SU-DHL-6 (cell line): ENCODE results near the gene CNKSR3.

ENCODE experiments used
- H2AFZ ChIP-seq: fragments of 200-600 bp; sonication (generic); 2 replicates; pipeline ENCODE4 v1.6.1; 2014; ENCODE audit warnings: low read depth, mild to moderate bottlenecking, moderate library complexity, mixed read lengths, antibody characterized with exemption, low read length; ENCODE audit not compliant: severe bottlenecking
- H3F3A ChIP-seq: fragments of 200-600 bp; shearing (Covaris generic); 2 replicates; pipeline ENCODE4 v1.6.0; 2016; ENCODE audit warnings: antibody characterized with exemption, mild to moderate bottlenecking; ENCODE audit not compliant: insufficient read depth
- H3K27ac ChIP-seq: fragments of 200-600 bp; sonication (generic); 2 replicates; pipeline ENCODE4 v1.5.1; 2016; ENCODE audit warnings: low read depth, mild to moderate bottlenecking, low read length, moderate library complexity, mixed read lengths
- H3K27me3 ChIP-seq: fragments of 200-600 bp; sonication (generic), shearing (Covaris generic); 2 replicates; pipeline ENCODE4 v1.6.0; 2014; ENCODE audit warnings: mild to moderate bottlenecking, low read length
- H3K36me3 ChIP-seq: fragments of 200-600 bp; sonication (generic); 2 replicates; pipeline ENCODE4 v1.6.1; 2014; ENCODE audit warnings: mild to moderate bottlenecking, low read length, mixed read lengths
- H3K4me2 ChIP-seq: fragments of 300-600, 200-600 bp; shearing (Covaris generic), sonication (generic); 2 replicates; pipeline ENCODE4 v1.6.0; 2014; ENCODE audit warnings: low read length, low read depth, mild to moderate bottlenecking; ENCODE audit not compliant: poor library complexity, severe bottlenecking
- H3K4me3 ChIP-seq: fragments of 200-600 bp; sonication (generic); 2 replicates; pipeline ENCODE4 v1.5.1; 2014; ENCODE audit warnings: antibody characterized with exemption, low read length, mild to moderate bottlenecking, mixed read lengths; ENCODE audit not compliant: insufficient read depth, poor library complexity, severe bottlenecking
- H3K79me2 ChIP-seq: fragments of 200-600 bp; sonication (generic); 2 replicates; pipeline ENCODE4 v1.6.1; 2014; ENCODE audit warnings: mild to moderate bottlenecking, low read length, moderate library complexity; ENCODE audit not compliant: insufficient read depth
- H3K9ac ChIP-seq: fragments of 200-600 bp; sonication (generic); 2 replicates; pipeline ENCODE4 v1.7.0; 2014; ENCODE audit warnings: mild to moderate bottlenecking, low read length
- H3K9me2 ChIP-seq: fragments of 200-600 bp; sonication (generic); replicated peaks from 2 replicates; pipeline ENCODE4 v1.6.1; 2014; ENCODE audit warnings: low read length; ENCODE audit not compliant: insufficient read depth
- H3K9me3 ChIP-seq: fragments of 200-600 bp; sonication (generic); 2 replicates; pipeline ENCODE4 v1.6.1; 2014; ENCODE audit warnings: low read length, mixed read lengths; ENCODE audit not compliant: insufficient read depth
- H4K20me1 ChIP-seq: fragments of 200-600 bp; sonication (generic); 2 replicates; pipeline ENCODE4 v1.6.1; 2014; ENCODE audit warnings: low read depth, mild to moderate bottlenecking, antibody characterized with exemption, low read length, moderate library complexity, mixed read lengths
- EZH2phosphoT487 ChIP-seq: fragments of 200-600 bp; sonication (generic), shearing (Covaris generic); conservative IDR thresholded peaks from 2 replicates; pipeline ENCODE4 v1.6.1; 2018; ENCODE audit warnings: mild to moderate bottlenecking, antibody characterized with exemption, low read length, moderate library complexity, mixed read lengths
- TF ChIP-seq, protein P1 (sequence below): fragments of 200-600 bp; sonication (generic); IDR thresholded peaks from one replicate; pipeline ENCODE4 v1.5.1; 2017; ENCODE audit warnings: antibody characterized with exemption, mild to moderate bottlenecking, low read length, moderate library complexity; ENCODE audit not compliant: insufficient read depth, poor library complexity, severe bottlenecking

The CNKSR3 gene

DNA sequence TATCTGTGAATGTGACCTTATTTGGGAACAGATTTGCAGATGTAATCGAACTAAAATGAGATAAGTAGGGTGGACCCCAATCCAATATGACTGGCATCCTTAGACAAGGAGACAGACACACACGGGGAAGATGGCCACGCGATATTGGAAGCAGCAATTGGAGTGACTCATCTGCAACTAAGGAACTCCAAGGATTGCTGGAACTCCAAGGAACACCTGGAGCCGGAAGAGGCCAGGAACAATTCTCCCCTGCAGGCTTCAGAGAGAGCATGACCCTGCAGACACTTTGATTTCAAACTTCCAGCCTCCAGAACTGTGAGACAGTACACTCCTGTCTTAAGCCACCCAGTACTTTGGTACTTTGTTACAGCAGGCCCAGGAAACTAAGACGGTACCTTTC lies 19.5 kb upstream of the CNKSR3 start:
- TF ChIP-seq, protein P1, sequence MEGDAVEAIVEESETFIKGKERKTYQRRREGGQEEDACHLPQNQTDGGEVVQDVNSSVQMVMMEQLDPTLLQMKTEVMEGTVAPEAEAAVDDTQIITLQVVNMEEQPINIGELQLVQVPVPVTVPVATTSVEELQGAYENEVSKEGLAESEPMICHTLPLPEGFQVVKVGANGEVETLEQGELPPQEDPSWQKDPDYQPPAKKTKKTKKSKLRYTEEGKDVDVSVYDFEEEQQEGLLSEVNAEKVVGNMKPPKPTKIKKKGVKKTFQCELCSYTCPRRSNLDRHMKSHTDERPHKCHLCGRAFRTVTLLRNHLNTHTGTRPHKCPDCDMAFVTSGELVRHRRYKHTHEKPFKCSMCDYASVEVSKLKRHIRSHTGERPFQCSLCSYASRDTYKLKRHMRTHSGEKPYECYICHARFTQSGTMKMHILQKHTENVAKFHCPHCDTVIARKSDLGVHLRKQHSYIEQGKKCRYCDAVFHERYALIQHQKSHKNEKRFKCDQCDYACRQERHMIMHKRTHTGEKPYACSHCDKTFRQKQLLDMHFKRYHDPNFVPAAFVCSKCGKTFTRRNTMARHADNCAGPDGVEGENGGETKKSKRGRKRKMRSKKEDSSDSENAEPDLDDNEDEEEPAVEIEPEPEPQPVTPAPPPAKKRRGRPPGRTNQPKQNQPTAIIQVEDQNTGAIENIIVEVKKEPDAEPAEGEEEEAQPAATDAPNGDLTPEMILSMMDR, result no peak
- no peak for TF ChIP-seq EZH2phosphoT487
- Histone ChIP-seq H3K27ac (no peak overlapping the region), H3K9ac (no peak overlapping the region), H3K27me3 (no peaks in the 10 kb centered on the region), H3K9me2 (no peaks in the 10 kb centered on the region), H3K79me2 (no peaks in the 10 kb centered on the region), H3K9me3 (no peaks in the 10 kb centered on the region), H4K20me1 (no peaks in the 10 kb centered on the region), H2AFZ (no peak overlapping the region), H3F3A (no peaks in the 10 kb centered on the region), H3K4me3 (no peak overlapping the region), H3K4me2 (no peak overlapping the region), H3K36me3 (no peaks in the 10 kb centered on the region)

DNA sequence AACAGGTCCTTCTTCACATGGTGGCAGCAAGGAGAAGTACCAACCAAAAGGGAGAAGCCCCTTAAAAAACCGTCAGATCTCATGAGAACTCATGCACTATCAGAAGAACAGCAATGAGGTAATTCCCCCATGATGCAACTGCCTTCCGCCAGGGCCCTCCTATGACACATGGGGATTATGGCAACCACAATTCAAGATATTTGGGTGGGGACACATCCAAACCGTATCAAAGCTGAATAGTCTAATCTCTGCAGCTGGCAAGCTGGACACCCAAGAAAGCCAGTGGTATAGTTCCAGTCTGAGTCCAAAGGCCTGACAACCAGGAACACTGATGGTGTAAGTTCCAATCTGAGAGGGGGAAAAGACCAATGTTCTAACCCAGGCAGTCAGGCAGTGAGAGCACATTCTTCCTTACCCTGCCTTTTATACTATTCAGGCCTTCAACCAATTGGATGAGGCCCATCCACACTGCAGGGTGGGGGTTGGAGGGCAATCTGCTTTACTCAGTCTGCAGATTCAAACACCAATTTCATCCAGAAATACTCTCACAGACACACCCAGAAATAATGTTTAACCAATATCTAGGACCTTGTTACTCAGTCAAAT lies 17.9 kb upstream of the CNKSR3 start:
- no peak overlapping the region for H3K27ac ChIP-seq
- TF ChIP-seq, protein P1, result no peak
- no peak for TF ChIP-seq EZH2phosphoT487
- H4K20me1 ChIP-seq, result no peaks in the 10 kb centered on the region
- H3K36me3 ChIP-seq, result no peaks in the 10 kb centered on the region
- H3K27me3 ChIP-seq, result no peaks in the 10 kb centered on the region
- H3K9me3 ChIP-seq, result no peaks in the 10 kb centered on the region
- no peak overlapping the region for H3K4me2 ChIP-seq
- no peak overlapping the region for H3K4me3 ChIP-seq
- H2AFZ ChIP-seq, result no peak overlapping the region
- H3K79me2 ChIP-seq, result no peaks in the 10 kb centered on the region
- no peak overlapping the region for H3K9ac ChIP-seq
- no peaks in the 10 kb centered on the region for H3F3A ChIP-seq
- H3K9me2 ChIP-seq, result no peaks in the 10 kb centered on the region

DNA sequence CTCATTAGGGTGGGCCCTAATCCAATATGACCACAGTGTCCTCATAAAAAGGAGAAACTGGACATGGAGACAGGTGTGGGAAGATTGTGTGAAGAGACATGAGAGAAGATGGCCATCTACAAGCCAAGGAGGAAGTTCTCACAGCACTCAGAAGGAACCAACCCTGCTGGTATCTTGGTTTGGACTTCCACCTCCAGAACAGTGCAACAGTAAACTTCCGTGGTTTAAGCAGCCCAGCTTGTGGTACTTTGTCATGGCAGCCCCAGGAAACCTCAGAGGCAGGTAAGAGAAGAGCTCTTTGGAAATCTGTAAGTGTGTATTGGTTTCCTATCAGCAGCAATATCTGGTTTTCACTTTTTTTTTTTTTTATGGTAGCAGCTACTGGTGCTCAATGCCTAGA lies 16.5 kb upstream of the CNKSR3 start:
- Histone ChIP-seq H3K4me3 (no peak overlapping the region), H2AFZ (no peak overlapping the region), H3K36me3 (no peaks in the 10 kb centered on the region), H3K9me3 (no peaks in the 10 kb centered on the region), H3K27ac (no peak overlapping the region), H3K9me2 (no peaks in the 10 kb centered on the region), H3K79me2 (no peaks in the 10 kb centered on the region), H3K4me2 (no peak overlapping the region), H3K27me3 (no peaks in the 10 kb centered on the region), H4K20me1 (no peaks in the 10 kb centered on the region), H3K9ac (no peak overlapping the region), H3F3A (no peaks in the 10 kb centered on the region)
- TF ChIP-seq, protein P1, result no peak
- TF ChIP-seq EZH2phosphoT487, result no peak
